GM18511 (cell line): ENCODE results near the gene NLE1.
A peak's percentile ranks its signal among the peaks of the same experiment; 100 is the strongest.

Experiments used
- ATAC-seq: cut with Tn5 transposase; IDR thresholded peaks from one replicate; pipeline ENCODE4 v1.9.1; 2021; ENCODE audit warnings: mild to moderate bottlenecking, moderate library complexity; ENCODE audit not compliant: unreplicated experiment

Gene NLE1

GRCh38 chr17:35088356-35088880 lies 53.7 kb downstream of the NLE1 start:
- ATAC-seq, result no peak

GRCh38 chr17:35087731-35088355 lies 54.3 kb downstream of the NLE1 start:
- no peak for ATAC-seq

- no peak for ATAC-seq
Observed at GRCh38 chr17:35086931-35087573, 55.1 kb downstream of the NLE1 start.

- no peak for ATAC-seq
Observed at GRCh38 chr17:35086164-35086563, 55.9 kb downstream of the NLE1 start.

GRCh38 chr17:35084987-35085386 lies 57.1 kb downstream of the NLE1 start:
- ATAC-seq, result no peak

- ATAC-seq, result no peak
Observed at GRCh38 chr17:35083071-35083470, 59.0 kb downstream of the NLE1 start.

GRCh38 chr17:35082073-35082657 lies 59.9 kb downstream of the NLE1 start:
- ATAC-seq, result no peak

GRCh38 chr17:35081638-35082037 lies 60.5 kb downstream of the NLE1 start:
- ATAC-seq, result no peak

- ATAC-seq, result peak; percentile 64
Observed at GRCh38 chr17:35080536-35080935, 61.6 kb downstream of the NLE1 start.

- ATAC-seq, result no peak
Observed at GRCh38 chr17:35079547-35080423, 62.3 kb downstream of the NLE1 start.
